HEK293T (cell line): ENCODE measurements around the gene SLC43A1.

Experiments
- ARNT ChIP-seq: fragments of 450-650 bp; IDR thresholded peaks from 2 replicates; pipeline ENCODE4 v1.6.1; 2017; ENCODE audit warnings: mild to moderate bottlenecking
- BHLHE40 ChIP-seq: fragments of 450-650 bp; IDR thresholded peaks from 2 replicates; pipeline ENCODE4 v1.6.1; 2016; ENCODE audit warnings: mild to moderate bottlenecking, moderate library complexity, borderline replicate concordance
- ELF4 ChIP-seq: fragments of 450-650 bp; IDR thresholded peaks from 2 replicates; pipeline ENCODE4 v1.6.1; 2017; ENCODE audit warnings: antibody characterized with exemption
- FOXA1 ChIP-seq: fragments of 450-650 bp; IDR thresholded peaks from 2 replicates; pipeline ENCODE4 v1.6.1; 2016; ENCODE audit warnings: mild to moderate bottlenecking
- FOXK2 ChIP-seq: fragments of 450-650 bp; IDR thresholded peaks from 2 replicates; pipeline ENCODE4 v1.6.1; 2016; ENCODE audit warnings: mild to moderate bottlenecking
- HDGF ChIP-seq: fragments of 450-650 bp; IDR thresholded peaks from 2 replicates; pipeline ENCODE4 v1.6.1; 2017; ENCODE audit warnings: antibody characterized with exemption, borderline replicate concordance
- L3MBTL2 ChIP-seq: fragments of 450-650 bp; conservative IDR thresholded peaks from 2 replicates; pipeline ENCODE4 v1.6.1; 2016; ENCODE audit warnings: mild to moderate bottlenecking
- SP1 ChIP-seq: fragments of 450-650 bp; IDR thresholded peaks from 2 replicates; pipeline ENCODE4 v1.6.1; 2017
- SUZ12 ChIP-seq: fragments of 450-650 bp; IDR thresholded peaks from 2 replicates; pipeline ENCODE4 v1.6.1; 2016; ENCODE audit warnings: mild to moderate bottlenecking
- TARDBP ChIP-seq: fragments of 450-650 bp; IDR thresholded peaks from 2 replicates; pipeline ENCODE4 v1.6.1; 2016

DNA sequence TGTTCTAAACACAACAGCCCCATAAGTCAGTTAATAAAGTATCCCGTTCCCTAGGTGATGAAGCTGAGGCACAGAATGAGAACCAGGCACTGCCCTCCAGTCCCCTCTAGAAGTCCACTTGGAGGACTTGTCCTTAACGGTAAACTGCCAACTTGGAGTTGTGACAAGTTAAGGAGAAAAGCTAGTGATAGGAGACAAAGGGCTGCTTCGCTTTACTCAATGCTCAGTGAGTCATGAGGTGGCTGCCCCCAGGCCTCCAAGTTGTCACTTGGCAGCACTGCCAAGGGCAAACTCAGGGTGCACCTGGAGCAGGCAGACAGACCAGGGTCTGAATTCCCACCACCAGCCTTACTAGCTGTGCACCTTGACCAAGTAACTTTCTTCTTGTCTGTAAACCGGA, 13.5 kb downstream of the SLC43A1 start:
- no peak for TF ChIP-seq BHLHE40
- no peak for TF ChIP-seq FOXK2
- TF ChIP-seq SP1, result no peak
- TF ChIP-seq L3MBTL2, result no peak
- no peak for TF ChIP-seq FOXA1
- no peak for TF ChIP-seq HDGF
- TF ChIP-seq SUZ12, result no peak
- TF ChIP-seq ARNT, result no peak
- TF ChIP-seq TARDBP, result no peak
- no peak for TF ChIP-seq ELF4
